Lung microvascular endothelial cell (primary cell): ENCODE measurements around the gene FAM149B1. TPM values are rescaled to one million over a fixed set of nuclear protein-coding genes. Genes with fewer than 3 reads are reported as not detected.

Experiments
- DNase-seq, 2 donors: peaks; one replicate each; pipeline versions ENCODE4 v3.0.0 to v3.0.0-alpha.2; 2010; ENCODE audit warnings: low read depth in 2 of 2
- total RNA-seq: library from RNA; depleted of rRNA; stranded (reverse); fragments of >200 nt; gene quantifications from 2 replicates; pipeline ENCODE4 v1.2.1, GENCODE V29; 2014

The FAM149B1 gene
- total RNA-seq, 1 donor from 2014 or later, result 26.8 TPM

- DNase-seq, result no peak
Observed at GRCh38 chr10:73264423-73264822, 96.5 kb downstream of the FAM149B1 start.

GRCh38 chr10:73281097-73281496 is 113.2 kb downstream of the FAM149B1 start:
- no peak for DNase-seq

GRCh38 chr10:73287441-73287840 is 119.5 kb downstream of the FAM149B1 start:
- no peak for DNase-seq

GRCh38 chr10:73289958-73290357 is 122.0 kb downstream of the FAM149B1 start:
- DNase-seq, result no peak

GRCh38 chr10:73293461-73293860 is 125.5 kb downstream of the FAM149B1 start:
- no peak for DNase-seq

Other genes starting within 250 kb of the FAM149B1 start
- 0.22 TPM in 1 of 2 replicates, not detected in the other for gene PLA2G12B, start 213.3 kb upstream of the FAM149B1 start, total RNA-seq
- gene P4HA1, start 71.3 kb upstream of the FAM149B1 start, total RNA-seq, result 51.9 and 105 TPM in 2 replicates
- 1.2 and 1.7 TPM in 2 replicates for gene NUDT13, start 57.7 kb upstream of the FAM149B1 start, total RNA-seq
- 15.7 and 19.4 TPM in 2 replicates for gene ECD, start 111 bp upstream of the FAM149B1 start, total RNA-seq
- gene DNAJC9, start 79.1 kb downstream of the FAM149B1 start, total RNA-seq, result 18.1 and 22.7 TPM in 2 replicates
- 52.1 and 53.0 TPM in 2 replicates for gene MRPS16, start 84.5 kb downstream of the FAM149B1 start, total RNA-seq
- under 0.01 and 0.20 TPM in 2 replicates for gene CFAP70, start 190.7 kb downstream of the FAM149B1 start, total RNA-seq
- 70.6 and 71.2 TPM in 2 replicates for gene ANXA7, start 245.9 kb downstream of the FAM149B1 start, total RNA-seq